K562 (cell line): Measurements from ENCODE around the gene CTPS2. TPM values are rescaled to one million over a fixed set of nuclear protein-coding genes. Genes with fewer than 3 reads are reported as not detected.

Source experiments
- ATAC-seq: fragments of 200-7000 bp; cut with Tn5 transposase; 3 replicates; pipeline ENCODE4 v1.9.1; 2020; ENCODE audit warnings: moderate library complexity
- BruUV-seq: library from RNA; stranded (reverse); fragments of 400-500 nt; replicated peaks from 2 replicates; lab custom pipeline; 2021; lab: Mats Ljungman, UMichigan
- CTCF ChIA-PET: fragments of 300-600 bp; formaldehyde crosslinking; extraction: SDS; loops from one replicate; lab custom pipeline; 2021; ENCODE audit warnings: low intra/inter-chr PET ratio; lab: Yijun Ruan, JAX
- POLR2A ChIA-PET: fragments of 300-600, 350-650 bp; sonication (Branson Sonifier 250); formaldehyde crosslinking; extraction: SDS; loops from one replicate; lab custom pipeline; 2021; ENCODE audit warnings: antibody characterized with exemption, inconsistent platforms; lab: Yijun Ruan, JAX
- DNase-seq, 4 experiments: peaks; one replicate each; pipeline versions ENCODE4 v3.0.0 to v3.0.0-alpha.2; 2011 to 2018; ENCODE audit warnings: low spot score in 3 of 4, mixed read lengths in 3 of 4; ENCODE audit errors: extremely low read depth in 1 of 4
- FAIRE-seq: peaks from 2 replicates; lab custom pipeline; 2011; peaks lifted over from hg19 to GRCh38; lab: Jason Lieb, UNC
- H2AFZ ChIP-seq: 2 replicates; pipeline ENCODE4 v1.6.0; 2011; ENCODE audit warnings: low read depth, low read length, control low read depth, inconsistent platforms
- H3K27ac ChIP-seq: fragments of 200-600 bp; 3 replicates; pipeline ENCODE4 v1.8.0; 2011; ENCODE audit warnings: low read depth, mild to moderate bottlenecking, control low read depth, inconsistent platforms, low read length, moderate library complexity, mixed read lengths; ENCODE audit errors: extremely low read depth
- H3K27me3 ChIP-seq, 2 experiments: fragments of 300-600 bp in 1 of 2; 2 replicates in 1 of 2; 3 replicates in 1 of 2; pipeline versions ENCODE4 v1.6.0 to v1.8.0; 2011; ENCODE audit warnings: inconsistent platforms in 2 of 2, low read length in 2 of 2, mild to moderate bottlenecking in 1 of 2, mixed read lengths in 1 of 2, moderate library complexity in 1 of 2; ENCODE audit not compliant: control insufficient read depth in 2 of 2, insufficient read depth in 2 of 2
- H3K36me3 ChIP-seq: fragments of 300-600 bp; 3 replicates; pipeline ENCODE4 v1.8.0; 2011; ENCODE audit warnings: mild to moderate bottlenecking, low read length, inconsistent platforms; ENCODE audit not compliant: control insufficient read depth, insufficient read depth
- H3K4me1 ChIP-seq, 2 experiments: fragments of 200-600 bp in 1 of 2; replicated peaks in 1 of 2; 2 replicates in 1 of 2; 3 replicates in 1 of 2; pipeline versions ENCODE4 v1.5.1 to v1.8.0; 2011; ENCODE audit warnings: inconsistent platforms in 2 of 2, low read length in 2 of 2, mild to moderate bottlenecking in 1 of 2, mixed read lengths in 1 of 2, moderate library complexity in 1 of 2; ENCODE audit not compliant: control insufficient read depth in 2 of 2, insufficient read depth in 2 of 2
- H3K4me2 ChIP-seq: 2 replicates; pipeline ENCODE4 v1.6.1; 2011; ENCODE audit warnings: low read length, control low read depth, inconsistent platforms, mixed read lengths; ENCODE audit not compliant: insufficient read depth
- H3K4me3 ChIP-seq: fragments of 200-600 bp; sonication (generic), shearing (Covaris generic); 2 replicates; pipeline ENCODE4 v1.5.1; 2016; ENCODE audit warnings: control low read depth, inconsistent platforms
- H3K79me2 ChIP-seq: fragments of 200-600 bp; 3 replicates; pipeline ENCODE4 v1.8.0; 2011; ENCODE audit warnings: low read length, inconsistent platforms; ENCODE audit not compliant: control insufficient read depth, insufficient read depth
- H3K9ac ChIP-seq, 2 experiments: 2 replicates each; pipeline versions ENCODE4 v1.6.0 to v1.6.1; 2011; ENCODE audit warnings: low read depth in 2 of 2, low read length in 2 of 2, control low read depth in 1 of 2, inconsistent platforms in 1 of 2, mild to moderate bottlenecking in 1 of 2, mixed read lengths in 1 of 2; ENCODE audit not compliant: insufficient read depth in 1 of 2
- H3K9me1 ChIP-seq: one replicate; pipeline ENCODE4 v1.6.0; 2011; ENCODE audit warnings: inconsistent platforms, mild to moderate bottlenecking, low read length, moderate library complexity; ENCODE audit not compliant: control insufficient read depth, insufficient read depth
- H3K9me3 ChIP-seq: replicated peaks from 2 replicates; pipeline ENCODE4 v1.5.1; 2011; ENCODE audit warnings: low read depth, low read length, inconsistent platforms; ENCODE audit not compliant: control insufficient read depth, insufficient read depth
- H4K20me1 ChIP-seq: replicated peaks from 2 replicates; pipeline ENCODE4 v1.6.1; 2011; ENCODE audit warnings: low read length, inconsistent platforms, mixed read lengths; ENCODE audit not compliant: control insufficient read depth, insufficient read depth
- ATF3 ChIP-seq, 2 experiments: fragments of 450-650 bp in 1 of 2; sonication (generic) in 1 of 2; formaldehyde crosslinking in 1 of 2; IDR thresholded peaks in 1 of 2; conservative IDR thresholded peaks in 1 of 2; 2 replicates each; pipeline versions ENCODE4 v1.6.1 to v1.8.1; 2016 to 2023; ENCODE audit warnings: mild to moderate bottlenecking in 2 of 2, moderate library complexity in 2 of 2, inconsistent platforms in 1 of 2, missing genetic modification reagents in 1 of 2
- CHCHD3 ChIP-seq: fragments of 250-450 bp; sonication (Bioruptor Pico); IDR thresholded peaks from 2 replicates; pipeline ENCODE4 v2.1.2; 2022; ENCODE audit warnings: mild to moderate bottlenecking
- EHMT2 ChIP-seq: fragments of 450-650 bp; IDR thresholded peaks from 2 replicates; pipeline ENCODE4 v1.6.1; 2018; ENCODE audit warnings: antibody characterized with exemption
- HBP1 ChIP-seq: fragments of 450-650 bp; formaldehyde crosslinking; IDR thresholded peaks from 2 replicates; pipeline ENCODE4 v1.4.0; 2022; ENCODE audit warnings: missing genetic modification characterization
- MAFK ChIP-seq: IDR thresholded peaks from 2 replicates; pipeline ENCODE4 v1.6.1; 2011; ENCODE audit warnings: low read length, improper control_type of control experiment
- PHF20 ChIP-seq: fragments of 450-650 bp; IDR thresholded peaks from 2 replicates; pipeline ENCODE4 v1.6.1; 2018; ENCODE audit not compliant: partially characterized antibody
- SAP30 ChIP-seq: fragments of 200-600 bp; sonication (generic); IDR thresholded peaks from 2 replicates; pipeline ENCODE4 v1.6.1; 2012; ENCODE audit warnings: borderline replicate concordance, low read depth, mild to moderate bottlenecking, moderate library complexity, low read length, control low read depth, inconsistent platforms; ENCODE audit not compliant: insufficient read depth, poor library complexity, severe bottlenecking
- ZC3H8 ChIP-seq: fragments of 450-650 bp; IDR thresholded peaks from 2 replicates; pipeline ENCODE4 v1.6.1; 2017
- ZNF592 ChIP-seq: fragments of 450-650 bp; IDR thresholded peaks from 2 replicates; pipeline ENCODE4 v1.6.1; 2017; ENCODE audit warnings: antibody characterized with exemption, mild to moderate bottlenecking
- WGBS: fragments of 100-300 bp; shearing (Covaris generic); methylation state at CpG from one replicate; pipeline ENCODE4 v1.1.6; 2016; ENCODE audit warnings: low coverage, mixed read lengths; ENCODE audit not compliant: insufficient coverage; ENCODE audit errors: missing lambda C conversion rate; 5-methylcytosine and 5-hydroxymethylcytosine counted together
- in situ Hi-C: fragments of 300-500 bp; cut with MboI; formaldehyde crosslinking; loops from 4 replicates; pipeline ENCODE4 v1.15.0; 2018; ENCODE audit warnings: inconsistent platforms, mixed read lengths
- intact Hi-C: fragments of 100-400 bp; cut with micrococcal nuclease; formaldehyde crosslinking; loops from 2 replicates; pipeline ENCODE4 v1.14.2; 2022
- polyA plus RNA-seq, 8 experiments: library from polyadenylated mRNA; depleted of rRNA in 4 of 8; stranded (reverse) in 5 of 8; unstranded in 3 of 8; fragments of >200 nt; fragmentation: Nextera tagmentation in 2 of 8; fragmentation: Illumina TruSeq in 1 of 8; extraction: Ambion mirVana in 2 of 8; extraction: Trizol in 1 of 8; gene quantifications; 2 replicates each; pipeline versions ENCODE4 v1.2.1 to v1.2.3, GENCODE V29; 2011 to 2014; ENCODE audit warnings: inconsistent platforms in 1 of 8, missing spikeins in 1 of 8
- total RNA-seq, 7 experiments: library from RNA; depleted of rRNA in 6 of 7; stranded (reverse); fragments of >200 nt in 6 of 7; fragmentation: Illumina TruSeq in 2 of 7; extraction: Trizol in 2 of 7; gene quantifications; 2 replicates each; pipeline versions ENCODE4 v1.2.1 to v1.2.3, GENCODE V29; 2011 to 2021; ENCODE audit warnings: low replicate concordance in 1 of 7
- TF ChIP-seq, protein P1 (sequence below): fragments of 250-450 bp; sonication (Bioruptor Pico); IDR thresholded peaks from 2 replicates; pipeline ENCODE4 v1.4.0; 2020; ENCODE audit warnings: mild to moderate bottlenecking, moderate library complexity

Gene CTPS2
- total and polyA plus RNA-seq, 9 of the 15 experiments (the other 6 are each of a cell fraction or from before 2014, with no cell fraction given), result 5.4 to 19.5 (median 14.1) TPM

- TF ChIP-seq HBP1 (CRISPR knock-in tag) (no peak), EHMT2 (no peak)
These were observed 13.1 kb downstream of the CTPS2 start (continued) for GRCh38 chrX:16699389-16699788.

- Histone ChIP-seq H3K36me3 (peaks cover 47% of the 10 kb centered on the region; the same call in 2 of the 3 replicates), H3K4me2 (no peak overlapping the region), H3K27me3 (no peaks in the 10 kb centered on the region), H3K4me3 (no peak overlapping the region), H3K4me1 (no peaks in the 10 kb centered on the region), H3K79me2 (no peaks in the 10 kb centered on the region), H3K9me3 (no peaks in the 10 kb centered on the region), H2AFZ (no peak overlapping the region), H3K9me1 (no peaks in the 10 kb centered on the region), H4K20me1 (no peaks in the 10 kb centered on the region), H3K27ac (no peak overlapping the region), H3K9ac (no peak overlapping the region)
- DNase-seq (no peak), ATAC-seq (no peak), FAIRE-seq (no peak)
- WGBS, result 29% methylated on average over 1 of the region's 3 CpGs
- in situ Hi-C loops (loop anchor here (25.0 kb wide), 1 partner anchor 260 kb away; no protein-coding TSS in a partner anchor), intact Hi-C loops (loop anchor here (5.0 kb wide), 1 partner anchor 260 kb away; no protein-coding TSS in a partner anchor)
- POLR2A ChIA-PET, result interaction anchor here (0.6 kb wide), 1 partner anchor 27 kb away, joined by 3 read pairs; no protein-coding TSS in a partner anchor
- CTCF ChIA-PET, result interaction anchor here (0.6 kb wide), 1 partner anchor 59 kb away, joined by 4 read pairs; no protein-coding TSS in a partner anchor
- BruUV-seq, result no TSS peak
- no peak for TF ChIP-seq SAP30
- no peak for TF ChIP-seq MAFK
- TF ChIP-seq, protein P1, sequence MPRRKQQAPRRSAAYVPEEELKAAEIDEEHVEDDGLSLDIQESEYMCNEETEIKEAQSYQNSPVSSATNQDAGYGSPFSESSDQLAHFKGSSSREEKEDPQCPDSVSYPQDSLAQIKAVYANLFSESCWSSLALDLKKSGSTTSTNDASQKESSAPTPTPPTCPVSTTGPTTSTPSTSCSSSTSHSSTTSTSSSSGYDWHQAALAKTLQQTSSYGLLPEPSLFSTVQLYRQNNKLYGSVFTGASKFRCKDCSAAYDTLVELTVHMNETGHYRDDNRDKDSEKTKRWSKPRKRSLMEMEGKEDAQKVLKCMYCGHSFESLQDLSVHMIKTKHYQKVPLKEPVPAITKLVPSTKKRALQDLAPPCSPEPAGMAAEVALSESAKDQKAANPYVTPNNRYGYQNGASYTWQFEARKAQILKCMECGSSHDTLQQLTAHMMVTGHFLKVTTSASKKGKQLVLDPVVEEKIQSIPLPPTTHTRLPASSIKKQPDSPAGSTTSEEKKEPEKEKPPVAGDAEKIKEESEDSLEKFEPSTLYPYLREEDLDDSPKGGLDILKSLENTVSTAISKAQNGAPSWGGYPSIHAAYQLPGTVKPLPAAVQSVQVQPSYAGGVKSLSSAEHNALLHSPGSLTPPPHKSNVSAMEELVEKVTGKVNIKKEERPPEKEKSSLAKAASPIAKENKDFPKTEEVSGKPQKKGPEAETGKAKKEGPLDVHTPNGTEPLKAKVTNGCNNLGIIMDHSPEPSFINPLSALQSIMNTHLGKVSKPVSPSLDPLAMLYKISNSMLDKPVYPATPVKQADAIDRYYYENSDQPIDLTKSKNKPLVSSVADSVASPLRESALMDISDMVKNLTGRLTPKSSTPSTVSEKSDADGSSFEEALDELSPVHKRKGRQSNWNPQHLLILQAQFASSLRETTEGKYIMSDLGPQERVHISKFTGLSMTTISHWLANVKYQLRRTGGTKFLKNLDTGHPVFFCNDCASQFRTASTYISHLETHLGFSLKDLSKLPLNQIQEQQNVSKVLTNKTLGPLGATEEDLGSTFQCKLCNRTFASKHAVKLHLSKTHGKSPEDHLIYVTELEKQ (CRISPR knock-in tag), result no peak
- TF ChIP-seq ZC3H8, result no peak
- TF ChIP-seq ZNF592, result no peak
- no peak for TF ChIP-seq PHF20
- no peak for TF ChIP-seq ATF3 (IDR thresholded peaks at IDR 0.05)
- TF ChIP-seq ATF3 (CRISPR knock-in tag; conservative IDR thresholded peaks at IDR 0.05), result no peak
- TF ChIP-seq CHCHD3 (CRISPR knock-in tag), result no peak
These were observed 15.5 kb downstream of the CTPS2 start for GRCh38 chrX:16696956-16697355.
